HEK293T (cell line): ENCODE results near the gene MFNG.

ENCODE experiments used
- ARNT ChIP-seq: fragments of 450-650 bp; IDR thresholded peaks from 2 replicates; pipeline ENCODE4 v1.6.1; 2017; ENCODE audit warnings: mild to moderate bottlenecking
- BHLHE40 ChIP-seq: fragments of 450-650 bp; IDR thresholded peaks from 2 replicates; pipeline ENCODE4 v1.6.1; 2016; ENCODE audit warnings: mild to moderate bottlenecking, moderate library complexity, borderline replicate concordance
- ELF4 ChIP-seq: fragments of 450-650 bp; IDR thresholded peaks from 2 replicates; pipeline ENCODE4 v1.6.1; 2017; ENCODE audit warnings: antibody characterized with exemption
- FOXA1 ChIP-seq: fragments of 450-650 bp; IDR thresholded peaks from 2 replicates; pipeline ENCODE4 v1.6.1; 2016; ENCODE audit warnings: mild to moderate bottlenecking
- FOXK2 ChIP-seq: fragments of 450-650 bp; IDR thresholded peaks from 2 replicates; pipeline ENCODE4 v1.6.1; 2016; ENCODE audit warnings: mild to moderate bottlenecking
- FOXM1 ChIP-seq: fragments of 450-650 bp; IDR thresholded peaks from 2 replicates; pipeline ENCODE4 v1.6.1; 2017; ENCODE audit warnings: mild to moderate bottlenecking, borderline replicate concordance
- NFRKB ChIP-seq: fragments of 450-650 bp; IDR thresholded peaks from 2 replicates; pipeline ENCODE4 v1.6.1; 2016; ENCODE audit warnings: mild to moderate bottlenecking, moderate library complexity
- SP1 ChIP-seq: fragments of 450-650 bp; IDR thresholded peaks from 2 replicates; pipeline ENCODE4 v1.6.1; 2017
- SUZ12 ChIP-seq: fragments of 450-650 bp; IDR thresholded peaks from 2 replicates; pipeline ENCODE4 v1.6.1; 2016; ENCODE audit warnings: mild to moderate bottlenecking
- TARDBP ChIP-seq: fragments of 450-650 bp; IDR thresholded peaks from 2 replicates; pipeline ENCODE4 v1.6.1; 2016
- ZNF384 ChIP-seq: fragments of 450-650 bp; IDR thresholded peaks from 2 replicates; pipeline ENCODE4 v1.6.1; 2016
- TF ChIP-seq, protein P1 (sequence below): fragments of 450-650 bp; IDR thresholded peaks from 2 replicates; pipeline ENCODE4 v1.6.1; 2016

DNA sequence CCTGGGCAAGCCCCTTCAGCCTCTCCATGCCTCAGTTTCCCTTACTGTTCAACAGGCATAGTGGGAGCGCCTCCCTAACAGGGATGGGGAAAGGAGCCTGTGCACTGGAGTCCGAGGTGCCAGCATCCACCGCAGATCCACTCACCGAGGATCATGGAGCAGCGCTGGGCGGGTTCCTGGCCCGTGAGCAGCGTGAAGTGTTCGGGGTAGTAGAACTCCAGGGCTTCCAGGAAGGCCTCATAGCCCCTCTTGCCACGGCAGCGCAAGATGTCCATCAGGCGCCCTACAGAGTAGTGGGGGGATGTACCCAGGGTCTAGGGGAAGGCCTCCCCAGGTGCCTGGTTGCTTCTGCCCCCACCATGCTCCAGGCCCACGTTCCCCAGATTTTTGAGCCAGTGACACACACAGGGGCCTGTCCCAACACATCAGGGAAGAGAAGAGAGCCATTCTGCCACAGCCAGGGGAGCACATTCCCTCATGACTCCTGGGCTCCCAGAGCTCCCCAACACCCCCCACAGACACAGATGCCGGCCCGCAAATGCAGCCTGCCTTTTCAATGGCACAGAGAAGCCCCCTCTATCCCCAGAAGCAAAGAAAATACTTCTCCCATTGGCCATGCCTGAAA lies 31.8 kb upstream of the MFNG start:
- TF ChIP-seq TARDBP (no peak), FOXA1 (no peak), BHLHE40 (no peak), SUZ12 (no peak), SP1 (no peak), FOXK2 (no peak), NFRKB (no peak), FOXM1 (no peak), ARNT (no peak), ELF4 (no peak), ZNF384 (no peak)
- TF ChIP-seq, protein P1, sequence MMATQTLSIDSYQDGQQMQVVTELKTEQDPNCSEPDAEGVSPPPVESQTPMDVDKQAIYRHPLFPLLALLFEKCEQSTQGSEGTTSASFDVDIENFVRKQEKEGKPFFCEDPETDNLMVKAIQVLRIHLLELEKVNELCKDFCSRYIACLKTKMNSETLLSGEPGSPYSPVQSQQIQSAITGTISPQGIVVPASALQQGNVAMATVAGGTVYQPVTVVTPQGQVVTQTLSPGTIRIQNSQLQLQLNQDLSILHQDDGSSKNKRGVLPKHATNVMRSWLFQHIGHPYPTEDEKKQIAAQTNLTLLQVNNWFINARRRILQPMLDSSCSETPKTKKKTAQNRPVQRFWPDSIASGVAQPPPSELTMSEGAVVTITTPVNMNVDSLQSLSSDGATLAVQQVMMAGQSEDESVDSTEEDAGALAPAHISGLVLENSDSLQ, result no peak
